B cell (primary cell): Measurements from ENCODE around the gene GZMB. TPM values are rescaled to one million over a fixed set of nuclear protein-coding genes. Genes with fewer than 3 reads are reported as not detected.
"Not testable (repeated sequence)": the region's sequence is repeated elsewhere in the genome, so short reads cannot be mapped to it uniquely, and the experiment has no call there.

Experiments used
- ATAC-seq: fragments of 200-7000 bp; cut with Tn5 transposase; one replicate; pipeline ENCODE4 v1.10.0; 2021; ENCODE audit warnings: low read depth, mild to moderate bottlenecking, moderate number of reproducible peaks, moderate library complexity
- CTCF ChIA-PET: fragments of 350-600 bp; sonication (Branson Sonifier 250); formaldehyde crosslinking; loops from one replicate; lab custom pipeline; 2021; ENCODE audit warnings: antibody characterized with exemption, inconsistent platforms; lab: Charles Lee
- POLR2A ChIA-PET: fragments of 350-600 bp; sonication (Branson Sonifier 250); formaldehyde crosslinking; loops from one replicate; lab custom pipeline; 2021; ENCODE audit warnings: antibody characterized with exemption; lab: Charles Lee
- DNase-seq: peaks from one replicate; pipeline ENCODE4 v3.0.0; 2013
- H2AFZ ChIP-seq: 2 replicates; pipeline ENCODE4 v1.6.1; 2012; ENCODE audit warnings: mild to moderate bottlenecking, low read depth, low read length; ENCODE audit not compliant: insufficient read depth, poor library complexity, severe bottlenecking
- H3K27ac ChIP-seq, 2 donors: 1 replicate in 1 of 2; 2 replicates in 1 of 2; pipeline ENCODE4 v1.5.1; 2012 to 2013; ENCODE audit warnings: low read length in 2 of 2, mild to moderate bottlenecking in 2 of 2, moderate library complexity in 1 of 2
- H3K27me3 ChIP-seq, 4 experiments: fragments of 200-600 bp in 1 of 4; sonication (generic) in 1 of 4; replicated peaks in 1 of 4; 1 replicate in 2 of 4; 2 replicates in 2 of 4; pipeline versions ENCODE4 v1.6.1 to v1.7.0; 2013 to 2016; ENCODE audit warnings: low read length in 3 of 4, mild to moderate bottlenecking in 2 of 4, mixed read lengths in 1 of 4, moderate library complexity in 1 of 4; ENCODE audit not compliant: insufficient read depth in 4 of 4, control insufficient read depth in 3 of 4; ENCODE audit errors: control extremely low read depth in 1 of 4
- H3K36me3 ChIP-seq, 2 experiments: replicated peaks in 1 of 2; 1 replicate in 1 of 2; 2 replicates in 1 of 2; pipeline versions ENCODE4 v1.6.1 to v1.7.1; 2013; ENCODE audit warnings: low read length in 1 of 2; ENCODE audit not compliant: insufficient read depth in 2 of 2, control insufficient read depth in 1 of 2; ENCODE audit errors: control extremely low read depth in 1 of 2, extremely low read depth in 1 of 2
- H3K4me1 ChIP-seq, 2 donors: fragments of 200-600 bp in 1 of 2; sonication (generic) in 1 of 2; 1 replicate in 1 of 2; 2 replicates in 1 of 2; pipeline versions ENCODE4 v1.5.1 to v1.6.1; 2013 to 2017; ENCODE audit warnings: low read length in 2 of 2; ENCODE audit not compliant: control insufficient read depth in 2 of 2, insufficient read depth in 2 of 2
- H3K4me2 ChIP-seq: replicated peaks from 2 replicates; pipeline ENCODE3; 2012; ENCODE audit warnings: mild to moderate bottlenecking, low read depth, low read length; ENCODE audit not compliant: poor library complexity, severe bottlenecking
- H3K4me3 ChIP-seq, 5 experiments: fragments of 200-600 bp in 1 of 5; sonication (generic) in 1 of 5; 1 replicate in 3 of 5; 2 replicates in 2 of 5; pipeline versions ENCODE4 v1.5.1 to v1.7.0; 2011 to 2016; ENCODE audit warnings: low read length in 4 of 5, mild to moderate bottlenecking in 4 of 5, low read depth in 2 of 5, control low read depth in 1 of 5, moderate library complexity in 1 of 5; ENCODE audit not compliant: insufficient read depth in 1 of 5; ENCODE audit errors: control extremely low read depth in 1 of 5, extremely low read depth in 1 of 5
- H3K79me2 ChIP-seq: fragments of 200-600 bp; sonication (generic); one replicate; pipeline ENCODE4 v1.6.0; 2016; ENCODE audit warnings: low read length; ENCODE audit not compliant: control insufficient read depth, insufficient read depth
- H3K9ac ChIP-seq: fragments of 200-600 bp; sonication (generic); 2 replicates; pipeline ENCODE4 v1.6.1; 2017; ENCODE audit warnings: mild to moderate bottlenecking, low read length, moderate library complexity
- H3K9me3 ChIP-seq, 3 donors: one replicate each; pipeline versions ENCODE4 v1.6.1 to v1.7.1; 2013; ENCODE audit warnings: low read length in 2 of 3; ENCODE audit not compliant: control insufficient read depth in 2 of 3, insufficient read depth in 1 of 3; ENCODE audit errors: control extremely low read depth in 1 of 3
- H4K20me1 ChIP-seq: 2 replicates; pipeline ENCODE4 v1.6.0; 2012; ENCODE audit warnings: mild to moderate bottlenecking, low read length; ENCODE audit not compliant: insufficient read depth, control insufficient read depth, poor library complexity, severe bottlenecking
- H3K27ac Mint-ChIP-seq: one replicate; pipeline ENCODE4 v1.8.0; 2021; ENCODE audit warnings: mixed read lengths
- H3K27me3 Mint-ChIP-seq: one replicate; pipeline ENCODE4 v1.8.0; 2021; ENCODE audit warnings: mixed read lengths
- H3K4me1 Mint-ChIP-seq: one replicate; pipeline ENCODE4 v1.8.0; 2021; ENCODE audit warnings: mixed read lengths
- H3K4me3 Mint-ChIP-seq: one replicate; pipeline ENCODE4 v1.8.0; 2021; ENCODE audit warnings: mixed read lengths
- H3K9me3 Mint-ChIP-seq: one replicate; pipeline ENCODE4 v1.8.0; 2022; ENCODE audit warnings: mixed read lengths; ENCODE audit not compliant: insufficient read depth
- EZH2 ChIP-seq: IDR thresholded peaks from 2 replicates; pipeline ENCODE4 v1.6.1; 2012; ENCODE audit warnings: borderline replicate concordance, low read depth, mild to moderate bottlenecking, moderate library complexity, low read length; ENCODE audit not compliant: insufficient read depth, poor library complexity, severe bottlenecking
- WGBS: methylation state at CpG from one replicate; pipeline ENCODE4 v1.1.5; 2013; ENCODE audit warnings: missing lambda C conversion rate; ENCODE audit not compliant: insufficient coverage; 5-methylcytosine and 5-hydroxymethylcytosine counted together
- intact Hi-C: fragments of 100-400 bp; cut with micrococcal nuclease; formaldehyde crosslinking; loops from one replicate; pipeline ENCODE4 v1.10.0; 2022
- polyA plus RNA-seq: library from polyadenylated mRNA; depleted of rRNA; stranded (reverse); fragments of >200 nt; gene quantifications from 2 replicates; pipeline ENCODE4 v1.2.3, GENCODE V29; 2012
- total RNA-seq, 2 donors: library from RNA; stranded (reverse); fragments of 120-200 nt in 1 of 2; gene quantifications; 1 replicate in 1 of 2; 2 replicates in 1 of 2; pipeline versions ENCODE4 v1.2.3 to v1.2.4, GENCODE V29; 2013 to 2022
- TF ChIP-seq, protein P1 (sequence below): fragments of 200-600 bp; IDR thresholded peaks from one replicate; pipeline ENCODE4 v1.8.0; 2022; ENCODE audit warnings: antibody characterized with exemption, mild to moderate bottlenecking

GZMB gene
- total and polyA plus RNA-seq, 2 donors (not counting 1 experiment from before 2014, with no cell fraction given), result 0.88 to 1.5 TPM

DNA sequence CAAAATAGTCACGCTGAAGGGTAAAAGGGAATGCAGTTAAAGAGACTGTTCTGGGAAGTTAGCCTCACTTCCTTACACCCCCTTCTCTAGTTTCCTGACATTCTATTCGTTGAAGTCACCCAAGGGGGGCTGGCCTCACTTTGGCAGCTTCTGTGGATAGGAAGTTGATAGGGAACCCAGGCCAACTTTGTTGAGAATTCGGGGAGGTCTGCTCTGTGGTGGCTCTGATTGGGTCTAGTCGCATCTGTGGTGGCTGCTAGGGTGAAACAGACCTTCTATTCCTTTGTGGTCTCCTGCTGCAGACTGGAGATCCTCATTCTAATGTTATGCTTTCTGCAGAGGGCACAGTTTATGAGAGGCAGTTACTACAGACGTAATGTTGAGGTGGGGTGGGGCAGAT is 28.8 kb upstream of the GZMB start:
- Histone ChIP-seq H4K20me1 (no peaks in the 10 kb centered on the region), H3K27me3 (peaks cover 0 to 2% (median 0%) of the 10 kb centered on the region in 4 experiments), H2AFZ (peak overlapping the region; percentile 33), H3K27ac (no peak overlapping the region), H3K36me3 (no peaks in the 10 kb centered on the region), H3K79me2 (no peaks in the 10 kb centered on the region), H3K4me1 (peaks cover 27 to 28% of the 10 kb centered on the region in 2 donors), H3K4me2 (peak overlapping the region; percentile 1), H3K9ac (no peak overlapping the region), H3K9me3 (no peaks in the 10 kb centered on the region), H3K4me3 (no peak overlapping the region)
- no peak overlapping the region for H3K4me3 Mint-ChIP-seq
- no peaks in the 10 kb centered on the region for H3K9me3 Mint-ChIP-seq
- WGBS, result 0% methylated on average over 2 of the region's 5 CpGs
- intact Hi-C loops, result no loop called here
- ATAC-seq (no peak), DNase-seq (no peak)
- ChIA-PET POLR2A (no interaction called here), CTCF (interaction anchor here (1.2 to 2.6 kb wide), 2 partner anchors 46 to 57 kb away, joined by 4 to 9 read pairs; no protein-coding TSS in a partner anchor)
- H3K4me1 Mint-ChIP-seq, result peaks cover 45% of the 10 kb centered on the region
- peaks cover 3% of the 10 kb centered on the region for H3K27me3 Mint-ChIP-seq
- TF ChIP-seq, protein P1, sequence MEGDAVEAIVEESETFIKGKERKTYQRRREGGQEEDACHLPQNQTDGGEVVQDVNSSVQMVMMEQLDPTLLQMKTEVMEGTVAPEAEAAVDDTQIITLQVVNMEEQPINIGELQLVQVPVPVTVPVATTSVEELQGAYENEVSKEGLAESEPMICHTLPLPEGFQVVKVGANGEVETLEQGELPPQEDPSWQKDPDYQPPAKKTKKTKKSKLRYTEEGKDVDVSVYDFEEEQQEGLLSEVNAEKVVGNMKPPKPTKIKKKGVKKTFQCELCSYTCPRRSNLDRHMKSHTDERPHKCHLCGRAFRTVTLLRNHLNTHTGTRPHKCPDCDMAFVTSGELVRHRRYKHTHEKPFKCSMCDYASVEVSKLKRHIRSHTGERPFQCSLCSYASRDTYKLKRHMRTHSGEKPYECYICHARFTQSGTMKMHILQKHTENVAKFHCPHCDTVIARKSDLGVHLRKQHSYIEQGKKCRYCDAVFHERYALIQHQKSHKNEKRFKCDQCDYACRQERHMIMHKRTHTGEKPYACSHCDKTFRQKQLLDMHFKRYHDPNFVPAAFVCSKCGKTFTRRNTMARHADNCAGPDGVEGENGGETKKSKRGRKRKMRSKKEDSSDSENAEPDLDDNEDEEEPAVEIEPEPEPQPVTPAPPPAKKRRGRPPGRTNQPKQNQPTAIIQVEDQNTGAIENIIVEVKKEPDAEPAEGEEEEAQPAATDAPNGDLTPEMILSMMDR, result no peak
- TF ChIP-seq EZH2, result no peak
- peak overlapping the region; percentile 5 for H3K27ac Mint-ChIP-seq

DNA sequence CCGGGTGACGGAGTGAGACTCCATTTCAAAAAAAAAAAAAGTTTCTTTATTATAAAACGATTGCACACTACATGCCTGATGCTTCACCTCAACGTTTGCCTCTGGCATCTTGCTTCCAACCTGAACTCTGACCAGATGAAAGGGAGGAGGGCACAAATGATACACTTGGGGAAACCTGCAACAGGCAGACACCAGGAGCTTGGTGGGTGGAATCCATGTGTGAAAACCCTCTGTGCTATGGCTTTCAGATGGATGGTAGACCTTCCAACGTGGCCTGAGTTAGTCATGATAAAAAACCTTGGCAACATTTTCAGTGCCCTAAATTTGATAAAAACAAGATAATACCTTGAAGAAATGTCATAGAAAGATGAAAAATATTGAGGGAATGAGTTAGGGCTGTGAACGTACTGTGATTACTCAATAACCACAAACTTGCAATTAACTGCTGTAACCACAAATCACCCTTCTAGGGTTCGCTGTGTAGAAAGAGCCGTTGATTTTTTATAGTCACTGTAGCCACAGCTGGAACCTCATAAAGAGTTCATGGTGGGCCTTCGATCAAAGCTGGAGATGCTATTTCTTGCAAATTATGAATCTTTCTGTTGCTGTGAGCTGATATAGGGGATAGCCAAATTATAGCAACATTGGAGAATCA is 26.1 kb upstream of the GZMB start:
- intact Hi-C loops, result no loop called here
- 33% methylated on average over 2 of the region's 9 CpGs for WGBS
- Mint-ChIP-seq H3K27me3 (peaks cover 5% of the 10 kb centered on the region), H3K27ac (no peak overlapping the region), H3K9me3 (no peaks in the 10 kb centered on the region), H3K4me1 (peaks cover 27% of the 10 kb centered on the region), H3K4me3 (no peak overlapping the region)
- Histone ChIP-seq H4K20me1 (no peaks in the 10 kb centered on the region), H3K79me2 (no peaks in the 10 kb centered on the region), H3K27ac (no peak overlapping the region), H3K9me3 (no peaks in the 10 kb centered on the region), H3K4me3 (no peak overlapping the region), H3K9ac (no peak overlapping the region), H2AFZ (no peak overlapping the region), H3K36me3 (no peaks in the 10 kb centered on the region), H3K4me1 (peaks cover 16 to 18% of the 10 kb centered on the region in 2 donors), H3K4me2 (no peak overlapping the region), H3K27me3 (peaks cover 0 to 2% (median 0%) of the 10 kb centered on the region in 4 experiments)
- ATAC-seq (no peak), DNase-seq (no peak)
- POLR2A ChIA-PET, result no interaction called here
- TF ChIP-seq, protein P1, result no peak
- TF ChIP-seq EZH2, result no peak
- CTCF ChIA-PET, result interaction anchor here (1.9 kb wide), 1 partner anchor 54 kb away, joined by 4 read pairs; no protein-coding TSS in a partner anchor

DNA sequence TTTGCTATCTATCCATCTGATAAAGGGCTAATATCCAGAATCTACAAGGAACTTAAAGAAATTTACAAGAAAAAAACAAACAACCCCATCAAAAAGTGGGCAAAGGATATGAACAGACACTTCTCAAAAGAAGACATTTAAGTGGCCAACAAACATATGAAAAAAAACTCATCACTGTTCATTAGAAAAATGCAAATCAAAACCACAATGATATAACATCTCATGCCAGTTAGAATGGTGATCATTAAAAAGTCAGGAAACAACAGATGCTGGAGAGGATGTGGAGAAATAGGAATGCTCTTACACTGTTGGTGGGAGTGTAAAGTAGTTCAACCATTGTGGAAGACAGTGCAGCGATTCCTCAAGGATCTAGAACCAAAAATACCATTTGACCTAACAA is 14.4 kb upstream of the GZMB start:
- H3K27ac Mint-ChIP-seq, ATAC-seq, H3K4me2 ChIP-seq, H3K4me3 Mint-ChIP-seq, POLR2A ChIA-PET, DNase-seq, H3K9me3 Mint-ChIP-seq, H3K9me3 ChIP-seq, H2AFZ ChIP-seq, H3K27ac ChIP-seq, CTCF ChIA-PET, H3K79me2 ChIP-seq, H3K4me3 ChIP-seq, H3K9ac ChIP-seq, intact Hi-C loops, H3K27me3 ChIP-seq, H3K36me3 ChIP-seq, H4K20me1 ChIP-seq, H3K27me3 Mint-ChIP-seq: not testable (repeated sequence)
- WGBS, result no CpG with 5 or more reads among the region's 1 CpG
- H3K4me1 Mint-ChIP-seq, result peaks cover 33% of the 10 kb centered on the region
- H3K4me1 ChIP-seq, result peaks cover 0 to 16% of the 10 kb centered on the region in 2 donors
